HG03558 (cell line): ENCODE results near the gene PQBP1.

Source experiments
- ATAC-seq: cut with Tn5 transposase; IDR thresholded peaks from one replicate; pipeline ENCODE4 v1.9.1; 2021; ENCODE audit warnings: moderate number of reproducible peaks; ENCODE audit not compliant: unreplicated experiment; ENCODE audit errors: extremely low read depth

PQBP1 gene

GRCh38 chrX:48901069-48901468 lies 3.3 kb downstream of the PQBP1 start:
- ATAC-seq: no peak

GRCh38 chrX:48902135-48902534 lies 4.4 kb downstream of the PQBP1 start:
- ATAC-seq: no peak

GRCh38 chrX:48902776-48903175 lies 5.0 kb downstream of the PQBP1 start:
- ATAC-seq: no peak

- ATAC-seq: no peak
These were observed 5.6 kb downstream of the PQBP1 start for GRCh38 chrX:48903290-48903689.

- no peak for ATAC-seq
These were observed 6.5 kb downstream of the PQBP1 start for GRCh38 chrX:48904180-48904579.

- no peak for ATAC-seq
These were observed 6.9 kb downstream of the PQBP1 start for GRCh38 chrX:48904626-48905025.

GRCh38 chrX:48905090-48905790 lies 7.5 kb downstream of the PQBP1 start:
- no peak for ATAC-seq

GRCh38 chrX:48908600-48908999 lies 10.9 kb downstream of the PQBP1 start:
- no peak for ATAC-seq

- no peak for ATAC-seq
These were observed 12.1 kb downstream of the PQBP1 start for GRCh38 chrX:48909703-48910294.

GRCh38 chrX:48910926-48911411 lies 13.2 kb downstream of the PQBP1 start:
- no peak for ATAC-seq

- no peak for ATAC-seq
These were observed 13.9 kb downstream of the PQBP1 start, which contains the start of gene SLC35A2 for GRCh38 chrX:48911412-48912182. TSS of gene SLC35A2 (minus strand) at chrX:48911646. CDS start at chrX:48911636, 10 bp downstream.

- no peak for ATAC-seq
These were observed 16.1 kb downstream of the PQBP1 start for GRCh38 chrX:48913605-48914366.

- no peak for ATAC-seq
These were observed 17.1 kb downstream of the PQBP1 start for GRCh38 chrX:48914593-48915493.

- ATAC-seq: no peak
These were observed 19.6 kb downstream of the PQBP1 start for GRCh38 chrX:48917139-48918001.

GRCh38 chrX:48918301-48918642 lies 20.5 kb downstream of the PQBP1 start:
- no peak for ATAC-seq

- peak; percentile 31 for ATAC-seq
These were observed 21.1 kb downstream of the PQBP1 start, which contains the start of gene PIM2 for GRCh38 chrX:48918643-48919340. TSS of gene PIM2 (minus strand) at chrX:48919024. CDS start at chrX:48918834, 190 bp downstream.

GRCh38 chrX:48919360-48919841 lies 21.7 kb downstream of the PQBP1 start:
- no peak for ATAC-seq
